Duodenal mucosa (tissue), 2 donors: ENCODE data around the gene RNF135.
"Not testable (repeated sequence)": the region's sequence is repeated elsewhere in the genome, so short reads cannot be mapped to it uniquely, and the experiment has no call there.

ENCODE experiments used
- H3K27ac ChIP-seq: one replicate; pipeline ENCODE4 v1.7.0; 2013; ENCODE audit warnings: low read depth, low read length
- H3K27me3 ChIP-seq, 2 donors: one replicate each; pipeline ENCODE4 v1.7.0; 2013; ENCODE audit warnings: low read length in 2 of 2, control low read depth in 1 of 2; ENCODE audit not compliant: insufficient read depth in 2 of 2, control insufficient read depth in 1 of 2
- H3K36me3 ChIP-seq, 2 donors: one replicate each; pipeline ENCODE4 v1.7.0; 2013; ENCODE audit warnings: low read length in 2 of 2, control low read depth in 1 of 2; ENCODE audit not compliant: insufficient read depth in 2 of 2, control insufficient read depth in 1 of 2
- H3K4me1 ChIP-seq, 2 donors: one replicate each; pipeline ENCODE4 v1.7.0; 2013; ENCODE audit warnings: low read length in 2 of 2, control low read depth in 1 of 2; ENCODE audit not compliant: insufficient read depth in 2 of 2, control insufficient read depth in 1 of 2
- H3K4me3 ChIP-seq, 2 donors: one replicate each; pipeline ENCODE4 v1.7.0; 2013; ENCODE audit warnings: low read length in 2 of 2, low read depth in 1 of 2
- H3K9ac ChIP-seq, 2 donors: one replicate each; pipeline ENCODE4 v1.7.0; 2013; ENCODE audit warnings: low read length in 2 of 2, low read depth in 1 of 2
- H3K9me3 ChIP-seq, 2 donors: one replicate each; pipeline ENCODE4 v1.7.0; 2013; ENCODE audit warnings: low read length in 2 of 2, control low read depth in 1 of 2; ENCODE audit not compliant: control insufficient read depth in 1 of 2

The RNF135 gene

DNA sequence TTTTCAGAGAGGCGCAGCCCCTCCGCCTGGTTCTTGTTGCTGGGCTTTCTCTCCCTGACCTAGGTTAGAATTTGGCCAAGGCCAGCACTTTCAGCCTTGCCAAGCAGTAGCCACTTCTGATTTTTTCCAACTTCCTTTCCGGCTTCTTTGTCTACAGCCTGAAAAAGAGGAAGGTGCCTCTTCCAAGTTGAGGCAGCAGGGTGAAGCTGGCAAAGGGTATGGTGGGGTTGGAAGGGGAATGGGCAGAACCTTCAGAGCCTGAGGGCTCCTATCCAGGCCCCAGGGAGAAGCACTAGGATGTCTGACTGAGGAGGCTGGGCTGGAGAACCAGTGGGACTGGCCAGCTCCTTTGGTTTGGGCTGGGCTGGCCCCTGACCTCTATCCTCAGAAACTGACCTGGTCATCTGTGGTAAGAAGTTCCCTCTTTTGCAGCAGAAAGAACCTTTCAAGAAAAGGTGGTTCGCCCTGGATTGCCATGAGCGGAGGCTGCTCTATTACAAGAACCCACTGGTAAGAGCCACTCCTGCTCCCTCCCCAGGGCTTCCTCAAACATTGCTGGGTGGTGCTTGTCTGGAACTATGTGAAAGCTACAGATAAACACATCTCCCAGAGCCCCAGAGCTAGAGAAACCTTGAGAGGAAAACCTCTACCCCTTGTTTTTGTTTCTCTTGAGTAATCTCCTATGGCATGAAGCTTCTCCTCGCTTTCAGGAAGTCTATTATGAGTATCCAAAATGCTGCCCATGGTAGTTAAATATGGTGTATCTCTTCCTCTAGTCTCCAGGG, 16.6 kb upstream of the RNF135 start:
- H3K27ac ChIP-seq = no peak overlapping the region
- no peaks in the 10 kb centered on the region for H3K9me3 ChIP-seq

DNA sequence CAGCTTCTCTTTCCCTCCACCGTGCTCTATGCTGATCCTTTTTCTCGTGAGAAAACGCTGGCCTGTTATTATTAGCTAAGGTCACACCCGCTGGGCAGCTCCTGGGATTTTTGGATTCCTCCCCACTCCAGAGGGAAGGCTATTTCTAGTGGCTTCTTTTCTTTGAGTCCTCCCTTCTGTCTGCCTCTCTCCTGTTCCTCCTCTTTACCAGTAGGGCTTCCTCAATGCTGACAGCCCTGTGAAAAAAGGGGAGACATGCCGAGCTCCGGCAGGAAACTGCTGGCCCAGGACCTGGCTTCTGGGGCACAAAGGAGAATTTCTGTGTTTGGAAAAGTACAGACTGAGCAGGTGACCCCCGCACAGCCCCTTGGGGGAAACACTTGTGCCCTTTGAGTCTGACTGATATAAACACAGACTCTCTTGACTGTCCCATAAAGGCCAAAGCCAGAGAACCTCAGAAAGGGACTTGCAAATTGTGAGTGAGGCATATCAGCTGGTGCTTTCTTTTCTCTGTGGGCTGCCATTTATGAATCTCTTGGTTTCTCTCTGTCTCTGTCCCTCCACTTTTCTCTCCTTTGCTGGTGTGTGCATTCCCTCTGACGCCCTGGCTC, 14.0 kb upstream of the RNF135 start:
- Histone ChIP-seq H3K27me3 (no peaks in the 10 kb centered on the region), H3K9ac (no peak overlapping the region), H3K4me3 (no peak overlapping the region), H3K9me3 (no peaks in the 10 kb centered on the region), H3K27ac (no peak overlapping the region), H3K36me3 (no peaks in the 10 kb centered on the region), H3K4me1 (peaks cover 0 to 3% of the 10 kb centered on the region in 2 donors)

More for the DNA sequence above, 16.6 kb upstream of the RNF135 start:
- H3K36me3 ChIP-seq = no peaks in the 10 kb centered on the region
- H3K4me3 ChIP-seq = no peak overlapping the region
- H3K9ac ChIP-seq = no peak overlapping the region
- no peaks in the 10 kb centered on the region for H3K27me3 ChIP-seq
- peaks cover 16% of the 10 kb centered on the region in 2 donors for H3K4me1 ChIP-seq

DNA sequence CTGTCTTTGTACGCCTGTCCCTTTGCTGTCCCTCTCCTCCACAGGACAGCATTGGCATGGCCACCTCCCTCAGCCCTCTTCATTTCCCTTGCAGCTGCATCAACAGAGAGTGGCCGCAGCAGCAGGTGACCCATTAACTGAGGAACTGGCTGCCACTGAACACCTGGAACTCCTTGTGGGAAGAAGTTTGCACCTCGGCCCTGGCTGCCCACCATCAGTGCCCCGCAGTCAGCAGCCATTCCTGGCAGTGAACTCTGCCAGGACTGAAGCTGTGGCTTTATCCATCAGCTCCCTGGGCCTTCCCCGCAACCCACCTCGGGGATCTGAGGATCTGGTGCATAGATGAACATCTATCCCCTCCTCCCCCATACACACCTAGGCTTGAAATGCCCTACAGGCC, 13.1 kb upstream of the RNF135 start:
- no peak overlapping the region for H3K4me3 ChIP-seq
- no peak overlapping the region for H3K27ac ChIP-seq
- H3K4me1 ChIP-seq = no peaks in the 10 kb centered on the region
- no peaks in the 10 kb centered on the region for H3K36me3 ChIP-seq
- H3K9ac ChIP-seq = no peak overlapping the region
- H3K9me3 ChIP-seq = no peaks in the 10 kb centered on the region
- no peaks in the 10 kb centered on the region for H3K27me3 ChIP-seq

DNA sequence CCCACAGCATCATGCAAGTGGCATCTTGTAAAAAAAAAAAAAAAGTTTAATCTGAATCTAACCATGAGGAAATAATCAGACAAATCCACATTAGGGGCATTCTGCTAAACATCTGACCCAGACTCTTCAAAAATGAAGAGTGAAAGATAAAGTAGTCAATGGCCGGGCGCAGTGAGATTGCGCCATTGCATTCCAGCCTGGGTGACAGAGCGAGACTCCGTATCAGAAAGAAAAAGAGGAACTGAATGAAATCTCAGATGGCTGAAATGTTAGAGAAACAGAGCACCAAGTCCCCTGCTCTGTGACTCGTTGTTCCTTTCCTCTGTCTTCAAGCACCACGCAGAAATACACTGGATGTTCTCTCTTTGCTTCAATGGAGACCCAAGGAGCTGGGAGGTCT, 12.7 kb upstream of the RNF135 start:
- no peak overlapping the region for H3K4me3 ChIP-seq
- no peaks in the 10 kb centered on the region for H3K27me3 ChIP-seq
- H3K9me3 ChIP-seq = no peaks in the 10 kb centered on the region
- no peak overlapping the region for H3K9ac ChIP-seq
- no peaks in the 10 kb centered on the region for H3K36me3 ChIP-seq
- no peak overlapping the region for H3K27ac ChIP-seq
- H3K4me1 ChIP-seq = no peaks in the 10 kb centered on the region

DNA sequence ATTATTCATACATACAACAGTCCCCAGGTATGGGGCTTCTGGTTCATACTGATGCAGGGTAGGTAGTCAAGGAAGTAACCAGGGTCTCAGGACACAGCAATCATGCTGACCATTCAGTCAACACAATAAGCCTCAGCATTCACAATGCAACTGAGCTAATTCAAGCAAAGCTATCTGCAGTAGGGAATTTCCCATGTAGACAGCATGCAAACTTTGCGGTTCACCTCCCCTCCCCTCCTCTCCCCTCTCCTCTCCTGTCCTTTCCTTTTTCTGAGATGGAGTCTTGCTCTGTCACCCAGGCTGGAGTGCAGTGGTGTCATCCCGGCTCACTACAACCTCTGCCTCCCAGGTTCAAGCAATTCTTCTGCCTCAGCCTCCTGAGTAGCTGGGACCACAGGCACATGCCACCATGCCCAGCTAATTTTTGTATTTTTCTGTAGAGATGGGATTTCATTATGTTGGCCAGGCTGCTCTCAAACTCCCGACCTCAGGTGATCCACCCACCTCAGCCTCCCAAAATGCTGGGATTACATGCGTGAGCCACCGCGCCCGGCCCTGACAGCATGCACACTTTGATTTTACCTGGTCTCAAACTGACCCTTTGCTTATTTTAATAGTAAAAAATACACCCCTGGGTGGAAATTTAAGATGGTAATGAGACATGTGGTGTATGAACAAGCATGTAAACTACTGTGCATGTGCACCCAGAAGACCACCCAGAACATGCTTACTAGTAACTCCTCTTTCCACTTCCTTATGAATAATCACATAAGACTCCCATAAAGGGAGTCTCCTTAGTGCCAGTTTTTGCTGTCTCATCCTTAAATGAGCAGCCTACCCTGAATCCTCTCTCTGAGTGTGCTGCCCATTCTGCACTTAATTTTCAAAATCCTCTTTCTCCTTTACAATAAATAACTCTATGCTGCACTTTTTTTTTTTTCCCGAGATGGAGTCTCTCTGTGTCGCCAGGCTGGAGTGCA, 9.3 kb upstream of the RNF135 start:
- H3K4me3 ChIP-seq = no peak overlapping the region
- no peaks in the 10 kb centered on the region for H3K27me3 ChIP-seq
- H3K36me3 ChIP-seq = no peaks in the 10 kb centered on the region
- H3K4me1 ChIP-seq = no peaks in the 10 kb centered on the region
- no peak overlapping the region for H3K27ac ChIP-seq
- H3K9ac ChIP-seq = no peak overlapping the region
- no peaks in the 10 kb centered on the region for H3K9me3 ChIP-seq

DNA sequence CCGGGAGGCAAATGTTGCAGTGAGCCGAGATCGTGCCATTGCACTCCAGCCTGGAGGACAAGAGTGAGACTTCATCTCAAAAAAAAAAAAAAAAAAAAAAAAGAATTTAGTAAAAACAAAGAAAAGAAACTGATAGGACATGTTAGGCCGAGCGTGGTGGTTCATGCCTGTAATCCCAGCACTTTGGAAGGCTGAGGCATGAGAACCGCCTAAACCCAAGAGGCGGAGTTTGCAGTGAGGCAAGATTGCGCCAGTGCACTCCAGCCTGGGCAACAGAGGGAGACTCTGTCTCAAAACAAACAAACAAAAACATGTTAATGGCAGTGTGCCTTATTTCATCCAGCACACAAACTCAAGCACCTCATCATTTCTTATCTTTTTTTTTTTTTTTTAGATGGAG, 6.5 kb upstream of the RNF135 start:
- not testable (repeated sequence) for H3K4me3 ChIP-seq, H3K9me3 ChIP-seq, H3K27me3 ChIP-seq, H3K9ac ChIP-seq, H3K27ac ChIP-seq, H3K4me1 ChIP-seq, H3K36me3 ChIP-seq

DNA sequence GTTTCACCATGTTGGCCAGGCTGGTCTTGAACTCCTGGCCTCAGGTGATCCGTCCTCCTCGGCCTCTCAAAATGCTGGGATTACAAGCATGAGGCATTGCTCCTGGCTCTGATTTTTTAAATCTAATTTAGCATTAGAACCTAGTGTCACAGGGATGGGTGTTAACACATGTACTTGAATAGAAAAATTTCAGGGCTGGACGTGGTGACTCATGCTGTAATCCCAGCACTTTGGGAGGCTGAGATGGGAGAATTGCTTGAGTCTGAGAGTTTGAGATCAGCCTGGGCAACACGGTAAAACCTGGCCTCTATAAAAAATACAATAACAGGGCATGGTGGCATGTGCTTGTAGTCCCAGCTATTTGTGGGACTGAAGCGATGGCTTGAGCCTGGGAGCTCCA, 6.0 kb upstream of the RNF135 start:
- no peaks in the 10 kb centered on the region for H3K9me3 ChIP-seq
- H3K27ac ChIP-seq = no peak overlapping the region
- H3K4me3 ChIP-seq = no peak overlapping the region
- H3K36me3 ChIP-seq = no peaks in the 10 kb centered on the region
- H3K4me1 ChIP-seq = peaks cover 0 to under 1% of the 10 kb centered on the region in 2 donors
- no peaks in the 10 kb centered on the region for H3K27me3 ChIP-seq
- H3K9ac ChIP-seq = no peak overlapping the region

DNA sequence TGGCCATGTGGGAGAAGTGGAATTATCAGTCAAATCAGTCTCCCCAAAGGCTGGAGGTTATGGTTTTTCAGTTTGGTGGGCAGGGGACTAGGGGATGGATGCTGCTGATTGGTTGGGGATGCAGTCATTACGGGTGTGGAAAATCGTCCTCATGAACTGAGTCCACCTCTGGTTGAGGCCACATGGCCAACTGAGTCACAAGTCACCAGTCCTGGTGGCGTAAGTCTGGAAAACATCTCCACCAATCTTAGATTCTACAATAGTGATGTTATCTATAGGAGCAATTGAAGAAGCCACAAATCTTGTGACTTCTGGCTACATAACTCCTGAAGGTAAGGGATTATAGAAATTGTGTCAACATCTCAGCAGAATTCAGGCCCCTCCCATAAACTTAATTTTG, 5.2 kb upstream of the RNF135 start:
- Histone ChIP-seq H3K36me3 (no peaks in the 10 kb centered on the region), H3K9ac (no peak overlapping the region), H3K27me3 (no peaks in the 10 kb centered on the region), H3K4me3 (no peak overlapping the region), H3K27ac (peak overlapping the region; percentile 42), H3K9me3 (no peaks in the 10 kb centered on the region), H3K4me1 (peaks cover 2 to 6% of the 10 kb centered on the region in 2 donors)

DNA sequence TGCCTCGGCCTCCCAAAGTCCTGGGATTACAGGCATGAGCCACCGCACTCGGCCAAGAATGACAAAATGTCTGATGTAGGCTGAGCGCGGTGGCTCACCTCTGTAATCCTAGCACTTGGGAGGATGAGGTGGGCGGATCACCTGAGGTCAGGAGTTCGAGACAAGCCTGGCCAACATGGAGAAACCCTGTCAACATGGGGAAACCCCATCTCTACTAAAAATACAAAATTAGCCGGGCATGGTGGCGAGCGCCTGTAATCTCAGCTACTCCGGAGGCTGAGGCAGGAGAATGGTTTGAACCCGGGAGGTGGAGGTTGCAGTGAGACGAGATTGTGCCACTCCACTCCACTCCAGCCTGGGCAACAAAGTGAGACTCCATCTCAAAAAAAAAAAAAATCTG, 2.9 kb upstream of the RNF135 start:
- H3K4me3 ChIP-seq, H3K9me3 ChIP-seq, H3K27ac ChIP-seq, H3K9ac ChIP-seq, H3K36me3 ChIP-seq, H3K4me1 ChIP-seq, H3K27me3 ChIP-seq: not testable (repeated sequence)
